Measurements from ENCODE around the gene CYP4F2.
"Not testable (repeated sequence)": the region's sequence is repeated elsewhere in the genome, so short reads cannot be mapped to it uniquely, and the experiment has no call there.

DNA sequence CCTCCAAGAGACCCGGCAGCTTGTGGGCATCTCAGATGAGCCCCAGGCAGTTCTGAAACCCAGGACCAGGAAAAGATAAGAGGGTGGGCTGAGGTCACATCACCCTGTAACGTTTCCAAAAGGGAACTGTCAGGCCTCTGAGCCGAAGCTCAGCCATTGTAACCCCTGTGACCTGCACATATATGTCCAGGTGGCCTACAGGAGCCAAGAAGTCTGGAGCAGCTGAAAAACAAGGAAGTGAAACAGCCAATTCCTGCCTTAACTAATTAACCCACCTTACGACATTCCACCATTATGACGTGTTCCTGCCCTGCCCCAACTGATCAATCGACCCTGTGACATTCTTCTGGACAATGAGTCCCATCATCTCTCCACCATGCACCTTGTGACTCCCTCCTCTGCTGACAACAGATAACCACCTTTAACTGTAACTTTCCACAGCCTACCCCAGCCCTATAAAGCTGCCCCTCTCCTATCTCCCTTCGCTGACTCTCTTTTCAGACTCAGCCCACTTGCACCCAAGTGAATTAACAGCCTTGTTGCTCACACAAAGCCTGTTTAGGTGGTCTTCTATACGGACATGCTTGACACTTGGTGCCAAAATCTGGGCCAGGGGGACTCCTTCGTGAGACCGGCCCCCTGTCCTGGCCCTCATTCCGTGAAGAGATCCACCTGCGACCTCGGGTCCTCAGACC lies 69.1 kb downstream of the CYP4F2 start:
- TF ChIP-seq ZNF274 (IDR thresholded peaks at IDR 0.05; ENCODE audit: low read depth, low read length); YY1 (IDR thresholded peaks at IDR 0.05; ENCODE audit: insufficient read depth, insufficient read length); SUZ12 (IDR thresholded peaks at IDR 0.05; ENCODE audit: extremely low read depth, insufficient read depth, insufficient read length): not testable (repeated sequence)

Data from NT2/D1 (cell line).